Omental fat pad (tissue), 4 donors: ENCODE measurements around the gene WDFY2. TPM values are rescaled to one million over a fixed set of nuclear protein-coding genes. Genes with fewer than 3 reads are reported as not detected.

Source experiments
- ATAC-seq: fragments of 150-250 bp; one replicate; pipeline ENCODE4 v1.9.1; 2016; ENCODE audit warnings: mild to moderate bottlenecking, moderate library complexity; ENCODE audit not compliant: low FRiP score
- DNase-seq: peaks from one replicate; pipeline ENCODE4 v3.0.0-alpha.2; 2019; ENCODE audit warnings: low spot score
- small RNA-seq: library from RNA; depleted of rRNA; stranded (forward); fragments of <200 nt; gene quantifications from one replicate; pipeline ENCODE3, GENCODE V24; 2016
- total RNA-seq, 4 donors: library from RNA; depleted of rRNA; stranded (reverse); fragments of >200 nt; gene quantifications; one replicate each; pipeline ENCODE4 v1.1.0, GENCODE V29; 2016
- TF ChIP-seq, protein P1 (sequence below), 3 donors: fragments of 450-650 bp; IDR thresholded peaks; one replicate each; pipeline ENCODE4 v1.5.1; 2016 to 2017; ENCODE audit warnings: antibody characterized with exemption in 3 of 3, mild to moderate bottlenecking in 3 of 3, moderate library complexity in 2 of 3

The WDFY2 gene
- total RNA-seq, 4 donors from 2014 or later: 13.3 to 26.6 (median 15.8) TPM

GRCh38 chr13:51816604-51817249 is 232.5 kb downstream of the WDFY2 start:
- ATAC-seq (no peak), DNase-seq (no peak)
- TF ChIP-seq, protein P1, sequence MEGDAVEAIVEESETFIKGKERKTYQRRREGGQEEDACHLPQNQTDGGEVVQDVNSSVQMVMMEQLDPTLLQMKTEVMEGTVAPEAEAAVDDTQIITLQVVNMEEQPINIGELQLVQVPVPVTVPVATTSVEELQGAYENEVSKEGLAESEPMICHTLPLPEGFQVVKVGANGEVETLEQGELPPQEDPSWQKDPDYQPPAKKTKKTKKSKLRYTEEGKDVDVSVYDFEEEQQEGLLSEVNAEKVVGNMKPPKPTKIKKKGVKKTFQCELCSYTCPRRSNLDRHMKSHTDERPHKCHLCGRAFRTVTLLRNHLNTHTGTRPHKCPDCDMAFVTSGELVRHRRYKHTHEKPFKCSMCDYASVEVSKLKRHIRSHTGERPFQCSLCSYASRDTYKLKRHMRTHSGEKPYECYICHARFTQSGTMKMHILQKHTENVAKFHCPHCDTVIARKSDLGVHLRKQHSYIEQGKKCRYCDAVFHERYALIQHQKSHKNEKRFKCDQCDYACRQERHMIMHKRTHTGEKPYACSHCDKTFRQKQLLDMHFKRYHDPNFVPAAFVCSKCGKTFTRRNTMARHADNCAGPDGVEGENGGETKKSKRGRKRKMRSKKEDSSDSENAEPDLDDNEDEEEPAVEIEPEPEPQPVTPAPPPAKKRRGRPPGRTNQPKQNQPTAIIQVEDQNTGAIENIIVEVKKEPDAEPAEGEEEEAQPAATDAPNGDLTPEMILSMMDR (IDR thresholded peaks at IDR 0.05): no peak

Small RNA genes within 50 kb of the gene (small RNA-seq; reads per million reads assigned to genes)
- gene MIR4703 (not detected), gene RN7SL413P (not detected), gene RNU6-65P (not detected), gene RNY1P6 (not detected)

Other genes starting within 250 kb of the WDFY2 start
- 1 to 10 TPM in 2 of 4 donors, not detected in 2; 1.6 to 8.8 TPM for gene SERPINE3, start 244.8 kb upstream of the WDFY2 start, total RNA-seq
- gene INTS6, start 131.4 kb upstream of the WDFY2 start, total RNA-seq: 10 to 100 TPM; 31.3 to 69.7 (median 40.0) TPM
- 10 to 100 TPM; 11.8 to 22.2 (median 17.4) TPM for gene DHRS12, start 219.7 kb downstream of the WDFY2 start, total RNA-seq